ENCODE results near the gene SAXO2. TPM values are rescaled to one million over a fixed set of nuclear protein-coding genes. Genes with fewer than 3 reads are reported as not detected.
"Not testable (repeated sequence)": the region's sequence is repeated elsewhere in the genome, so short reads cannot be mapped to it uniquely, and the experiment has no call there.

SAXO2 gene, protein sequence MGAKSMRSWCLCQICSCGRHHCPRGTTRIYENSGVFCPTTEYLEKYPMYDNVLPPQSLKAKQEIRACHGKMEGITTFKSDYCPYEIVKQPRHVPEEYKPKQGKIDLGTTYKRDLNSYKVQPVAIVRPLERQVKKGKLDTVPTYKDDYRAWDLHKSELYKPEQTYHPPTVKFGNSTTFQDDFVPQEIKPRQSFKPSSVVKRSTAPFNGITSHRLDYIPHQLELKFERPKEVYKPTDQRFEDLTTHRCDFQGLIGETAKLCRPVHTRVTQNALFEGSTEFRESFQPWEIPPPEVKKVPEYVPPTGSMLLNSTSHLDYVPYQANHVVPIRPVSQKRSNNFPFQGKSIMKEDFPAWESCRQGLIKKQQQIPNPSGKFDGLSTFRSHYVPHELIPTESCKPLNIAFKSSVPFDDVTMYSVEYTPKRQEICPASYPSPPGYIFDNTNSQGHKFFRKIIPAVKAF
- total RNA-seq: 1.7 TPM
- long read RNA-seq, partial matches to known transcripts: 0 of 1 reads
- long read RNA-seq, other reads (novel, unspliced or antisense): 1 of 1 reads

- H3K9me3 ChIP-seq: no peaks in the 10 kb centered on the region
- H3K36me3 ChIP-seq: peaks cover 15% of the 10 kb centered on the region
- peak within 1 kb of the TSS; percentile 69 for H3K27ac ChIP-seq
- peak within 1 kb of the TSS; percentile 72 for H3K4me3 ChIP-seq
- H3K27me3 ChIP-seq: no peaks in the 10 kb centered on the region
- ATAC-seq (peak; percentile 99), DNase-seq (peak; percentile 98)
- no peak for TF ChIP-seq CTCF (IDR thresholded peaks at IDR 0.05)
- intact Hi-C loops (cut with DNase I): no loop called here
- H3K4me1 ChIP-seq: peaks cover 12% of the 10 kb centered on the region
These were observed at the start of gene SAXO2, which contains the start of gene EFL1 for GRCh38 chr15:82262422-82263026. TSS of gene SAXO2 (plus strand) at chr15:82262818. CDS start at chr15:82262880, 62 bp downstream. TSS of gene EFL1 (minus strand) at chr15:82262734. CDS start at chr15:82261778, 956 bp downstream.

DNA sequence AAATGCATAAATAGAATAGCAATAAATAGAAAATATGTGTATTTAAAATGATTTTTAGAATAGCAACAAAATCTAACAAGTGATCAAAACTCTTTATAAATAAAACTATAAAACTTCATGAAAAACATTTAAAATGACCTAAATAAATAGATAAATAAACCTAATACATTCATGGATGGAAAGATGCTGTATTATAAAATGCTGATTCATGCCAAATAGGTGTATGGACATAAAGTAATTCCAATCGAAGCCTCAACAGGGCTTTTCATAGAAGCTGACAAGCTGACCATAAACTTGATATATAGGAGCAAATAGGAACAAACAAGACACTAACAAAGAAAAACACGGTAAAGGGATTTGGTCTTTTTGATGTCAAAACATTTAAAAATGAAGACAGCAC lies 46.5 kb upstream of the SAXO2 start:
- ATAC-seq; DNase-seq; H3K4me1 ChIP-seq; H3K27me3 ChIP-seq; H3K9me3 ChIP-seq; H3K27ac ChIP-seq; intact Hi-C loops (cut with DNase I); H3K4me3 ChIP-seq: not testable (repeated sequence)
- peaks cover 40% of the 10 kb centered on the region for H3K36me3 ChIP-seq

DNA sequence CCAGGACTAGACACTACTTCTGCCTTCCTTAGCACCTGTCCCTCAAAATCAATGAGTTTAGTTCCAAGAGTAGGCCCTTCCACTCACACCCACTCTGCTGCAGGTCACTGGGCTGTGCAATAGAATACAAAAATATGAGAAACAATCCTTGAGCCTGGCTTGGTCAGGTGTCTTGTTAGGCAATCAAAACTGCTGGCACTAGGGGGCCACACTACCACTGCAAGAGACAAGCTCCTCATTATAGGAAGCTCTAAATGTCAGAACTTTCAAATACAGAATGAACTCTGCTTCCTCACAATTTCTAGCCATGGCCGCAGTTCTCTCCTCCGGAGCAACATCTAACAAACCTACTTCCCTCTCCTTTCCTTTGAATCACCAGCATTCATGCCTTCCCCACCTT lies 41.1 kb upstream of the SAXO2 start:
- H3K27ac ChIP-seq; H3K4me1 ChIP-seq; H3K27me3 ChIP-seq; DNase-seq; intact Hi-C loops (cut with DNase I); H3K4me3 ChIP-seq; H3K9me3 ChIP-seq: not testable (repeated sequence)
- peak; percentile 8 for TF ChIP-seq CTCF (IDR thresholded peaks at IDR 0.05)
- H3K36me3 ChIP-seq: peaks cover 29% of the 10 kb centered on the region
- peak; percentile 13 for ATAC-seq

DNA sequence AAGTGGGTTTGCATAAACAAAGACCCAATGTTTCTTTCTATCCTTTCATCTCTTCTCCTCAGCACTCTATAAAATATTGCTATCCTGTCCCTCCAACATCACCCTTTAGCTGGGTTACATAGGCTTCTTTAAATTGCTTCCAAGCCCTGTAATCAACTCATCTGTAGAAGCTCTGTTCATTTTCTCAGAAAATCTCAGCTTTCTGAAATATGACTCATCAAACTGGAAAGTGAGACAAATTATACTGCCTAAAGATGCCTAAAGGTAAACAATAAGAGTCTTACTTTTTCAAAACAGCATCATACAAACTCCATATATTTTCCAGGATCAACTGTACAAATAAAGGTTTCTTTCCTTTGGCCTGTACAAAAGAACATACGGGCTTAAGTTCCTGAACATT lies 33.9 kb upstream of the SAXO2 start:
- TF ChIP-seq CTCF (IDR thresholded peaks at IDR 0.05): no peak
- peaks cover 23% of the 10 kb centered on the region for H3K36me3 ChIP-seq
- no peaks in the 10 kb centered on the region for H3K4me1 ChIP-seq
- DNase-seq: no peak
- H3K27me3 ChIP-seq: no peaks in the 10 kb centered on the region
- no peaks in the 10 kb centered on the region for H3K9me3 ChIP-seq
- H3K4me3 ChIP-seq: no peak overlapping the region
- intact Hi-C loops (cut with DNase I): no loop called here
- ATAC-seq: no peak
- no peak overlapping the region for H3K27ac ChIP-seq

- Histone ChIP-seq H3K27ac (no peak overlapping the region), H3K4me3 (no peak overlapping the region), H3K36me3 (peaks cover 18% of the 10 kb centered on the region), H3K4me1 (no peaks in the 10 kb centered on the region), H3K27me3 (no peaks in the 10 kb centered on the region), H3K9me3 (no peaks in the 10 kb centered on the region)
- DNase-seq (no peak), ATAC-seq (no peak)
- intact Hi-C loops (cut with DNase I): no loop called here
- no peak for TF ChIP-seq CTCF (IDR thresholded peaks at IDR 0.05)
These were observed 31.4 kb upstream of the SAXO2 start for GRCh38 chr15:82231233-82231632.

DNA sequence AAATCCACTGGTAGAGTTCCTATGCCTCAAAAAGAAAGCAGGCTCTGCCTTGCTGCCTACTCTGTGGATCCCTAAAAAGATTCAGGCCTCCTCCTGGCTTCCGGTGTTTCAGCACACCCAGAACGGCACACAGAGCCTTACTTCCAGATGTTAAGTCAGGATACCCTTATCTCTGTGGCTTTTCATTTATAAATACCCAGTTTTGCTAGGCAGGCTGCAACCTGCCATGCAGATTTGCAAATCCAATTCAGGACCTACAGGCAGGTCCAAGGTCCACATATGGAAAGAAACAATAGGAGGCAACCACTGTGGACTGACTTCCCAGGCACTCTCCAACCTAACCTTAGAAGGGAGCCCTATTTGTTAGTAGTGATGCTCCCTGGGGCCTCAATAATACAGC lies 30.8 kb upstream of the SAXO2 start:
- no peaks in the 10 kb centered on the region for H3K4me1 ChIP-seq
- intact Hi-C loops (cut with DNase I): no loop called here
- H3K36me3 ChIP-seq: peaks cover 12% of the 10 kb centered on the region
- no peaks in the 10 kb centered on the region for H3K9me3 ChIP-seq
- H3K27ac ChIP-seq: no peak overlapping the region
- H3K27me3 ChIP-seq: no peaks in the 10 kb centered on the region
- ATAC-seq (no peak), DNase-seq (no peak)
- H3K4me3 ChIP-seq: no peak overlapping the region
- no peak for TF ChIP-seq CTCF (IDR thresholded peaks at IDR 0.05)

DNA sequence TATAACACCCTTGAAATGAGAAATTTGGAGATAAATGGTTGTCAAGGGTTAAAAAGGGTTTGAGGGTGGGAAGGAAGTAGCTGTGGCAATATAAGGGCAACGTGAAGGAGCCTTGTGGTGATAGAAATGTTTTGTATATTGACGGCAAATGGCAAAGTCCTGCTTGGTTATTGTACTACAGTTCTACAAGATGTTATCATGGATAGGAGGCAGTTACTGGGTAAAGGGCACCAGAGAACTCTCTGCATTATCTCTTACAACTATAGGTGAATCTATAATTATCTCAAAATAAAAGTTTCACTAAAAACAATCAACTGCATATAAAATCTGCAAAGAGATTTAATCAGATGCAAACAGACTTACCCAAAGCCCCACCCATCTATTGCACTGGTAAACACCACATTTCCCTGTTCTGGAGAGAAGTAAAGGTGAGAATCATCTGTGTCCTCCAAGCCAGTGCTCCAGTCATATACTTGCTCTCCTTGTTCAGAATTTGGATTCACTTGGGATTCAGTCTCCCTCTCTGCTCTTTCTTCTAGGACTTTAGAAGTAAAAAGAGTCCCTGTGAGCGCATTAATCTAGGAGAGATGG lies 24.6 kb upstream of the SAXO2 start:
- intact Hi-C loops (cut with DNase I); DNase-seq; H3K9me3 ChIP-seq; H3K27me3 ChIP-seq; H3K27ac ChIP-seq; H3K4me3 ChIP-seq; H3K4me1 ChIP-seq; ATAC-seq: not testable (repeated sequence)
- peaks cover 21% of the 10 kb centered on the region for H3K36me3 ChIP-seq

Data from upper lobe of right lung (tissue), 1 donor.